ENCODE data around the gene CTSO. TPM values are rescaled to one million over a fixed set of nuclear protein-coding genes. Genes with fewer than 3 reads are reported as not detected.

Gene CTSO
- total and polyA plus RNA-seq, 2 experiments from 2014 or later, result 0.44 to 0.83 TPM

- no peak for TF ChIP-seq ZNF462 (CRISPR knock-in tag; IDR thresholded peaks at IDR 0.05)
- TF ChIP-seq POLR2AphosphoS5 (IDR thresholded peaks at IDR 0.05; ENCODE audit: low read depth), result no peak
- TF ChIP-seq EZH2phosphoT487 (IDR thresholded peaks at IDR 0.05; ENCODE audit: unreplicated experiment), result no peak
- TF ChIP-seq CTCF (conservative IDR thresholded peaks at IDR 0.05; ENCODE audit: low read depth in 2 of 2), result no peak
- no peak for TF ChIP-seq JUNB (IDR thresholded peaks at IDR 0.05; ENCODE audit: unreplicated experiment)
Observed at GRCh38 chr4:155959417-155959816, 5.8 kb upstream of the CTSO start (continued).

DNA sequence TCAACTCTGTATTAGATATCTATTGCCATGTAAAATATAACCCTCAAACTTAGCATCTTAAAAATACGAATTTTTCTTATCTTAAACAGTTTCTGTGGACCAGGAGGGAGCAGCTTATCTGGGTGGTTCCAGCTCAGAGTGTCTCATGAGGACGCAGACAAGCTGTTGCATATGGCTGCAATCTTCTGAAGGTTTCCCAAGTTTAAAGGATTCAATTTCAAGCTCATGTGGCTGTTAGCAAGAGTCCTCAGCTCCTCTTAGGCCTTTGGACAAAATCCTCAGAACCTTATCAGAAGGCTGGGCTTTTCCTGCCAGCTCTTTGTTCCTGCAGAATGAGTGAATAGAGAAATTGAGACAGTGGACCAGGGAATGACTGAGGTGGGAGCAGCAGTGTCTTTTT is 2.8 kb upstream of the CTSO start:
- Mint-ChIP-seq H3K27me3 (ENCODE audit: insufficient read depth, low read depth, poor library complexity) (peaks cover 3% of the 10 kb centered on the region), H3K36me3 (ENCODE audit: low read depth) (no peaks in the 10 kb centered on the region), H3K4me1 (peaks cover 2% of the 10 kb centered on the region; the same call in 2 of the 3 replicates), H3K27ac (no peak overlapping the region), H3K4me3 (no peak overlapping the region), H3K9me3 (no peaks in the 10 kb centered on the region)
- no peaks in the 10 kb centered on the region; the same call in 1 of the 2 replicates for H3K4me1 ChIP-seq (ENCODE audit: insufficient read depth)
- H2AFZ ChIP-seq, result no peak overlapping the region
- no peaks in the 10 kb centered on the region for H3K27me3 ChIP-seq (ENCODE audit: insufficient read depth)
- H4K20me1 ChIP-seq (replicated peaks; ENCODE audit: insufficient read depth), result no peaks in the 10 kb centered on the region
- H3K27ac ChIP-seq (ENCODE audit: low read depth), result no peak overlapping the region
- H3K9me2 ChIP-seq (ENCODE audit: insufficient read depth), result no peaks in the 10 kb centered on the region
- no peak overlapping the region for H3K4me2 ChIP-seq
- no peak for DNase-seq (ENCODE audit: low spot score)
- no peaks in the 10 kb centered on the region for H3K36me3 ChIP-seq (ENCODE audit: insufficient read depth)
- H3F3A ChIP-seq (replicated peaks; ENCODE audit: low read depth), result no peaks in the 10 kb centered on the region
- ATAC-seq, result no peak
- no peak overlapping the region for H3K4me3 ChIP-seq
- H3K79me2 ChIP-seq (replicated peaks; ENCODE audit: insufficient read depth), result no peaks in the 10 kb centered on the region
- TF ChIP-seq CTCF (conservative IDR thresholded peaks at IDR 0.05; ENCODE audit: low read depth in 2 of 2), result no peak
- no peak for TF ChIP-seq EZH2phosphoT487 (IDR thresholded peaks at IDR 0.05; ENCODE audit: unreplicated experiment)
- TF ChIP-seq, protein P1, sequence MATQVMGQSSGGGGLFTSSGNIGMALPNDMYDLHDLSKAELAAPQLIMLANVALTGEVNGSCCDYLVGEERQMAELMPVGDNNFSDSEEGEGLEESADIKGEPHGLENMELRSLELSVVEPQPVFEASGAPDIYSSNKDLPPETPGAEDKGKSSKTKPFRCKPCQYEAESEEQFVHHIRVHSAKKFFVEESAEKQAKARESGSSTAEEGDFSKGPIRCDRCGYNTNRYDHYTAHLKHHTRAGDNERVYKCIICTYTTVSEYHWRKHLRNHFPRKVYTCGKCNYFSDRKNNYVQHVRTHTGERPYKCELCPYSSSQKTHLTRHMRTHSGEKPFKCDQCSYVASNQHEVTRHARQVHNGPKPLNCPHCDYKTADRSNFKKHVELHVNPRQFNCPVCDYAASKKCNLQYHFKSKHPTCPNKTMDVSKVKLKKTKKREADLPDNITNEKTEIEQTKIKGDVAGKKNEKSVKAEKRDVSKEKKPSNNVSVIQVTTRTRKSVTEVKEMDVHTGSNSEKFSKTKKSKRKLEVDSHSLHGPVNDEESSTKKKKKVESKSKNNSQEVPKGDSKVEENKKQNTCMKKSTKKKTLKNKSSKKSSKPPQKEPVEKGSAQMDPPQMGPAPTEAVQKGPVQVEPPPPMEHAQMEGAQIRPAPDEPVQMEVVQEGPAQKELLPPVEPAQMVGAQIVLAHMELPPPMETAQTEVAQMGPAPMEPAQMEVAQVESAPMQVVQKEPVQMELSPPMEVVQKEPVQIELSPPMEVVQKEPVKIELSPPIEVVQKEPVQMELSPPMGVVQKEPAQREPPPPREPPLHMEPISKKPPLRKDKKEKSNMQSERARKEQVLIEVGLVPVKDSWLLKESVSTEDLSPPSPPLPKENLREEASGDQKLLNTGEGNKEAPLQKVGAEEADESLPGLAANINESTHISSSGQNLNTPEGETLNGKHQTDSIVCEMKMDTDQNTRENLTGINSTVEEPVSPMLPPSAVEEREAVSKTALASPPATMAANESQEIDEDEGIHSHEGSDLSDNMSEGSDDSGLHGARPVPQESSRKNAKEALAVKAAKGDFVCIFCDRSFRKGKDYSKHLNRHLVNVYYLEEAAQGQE (IDR thresholded peaks at IDR 0.05; ENCODE audit: unreplicated experiment), result no peak

Data from GM23338 (cell line).